ENCODE measurements around the gene MAPKAP1.

The MAPKAP1 gene

DNA sequence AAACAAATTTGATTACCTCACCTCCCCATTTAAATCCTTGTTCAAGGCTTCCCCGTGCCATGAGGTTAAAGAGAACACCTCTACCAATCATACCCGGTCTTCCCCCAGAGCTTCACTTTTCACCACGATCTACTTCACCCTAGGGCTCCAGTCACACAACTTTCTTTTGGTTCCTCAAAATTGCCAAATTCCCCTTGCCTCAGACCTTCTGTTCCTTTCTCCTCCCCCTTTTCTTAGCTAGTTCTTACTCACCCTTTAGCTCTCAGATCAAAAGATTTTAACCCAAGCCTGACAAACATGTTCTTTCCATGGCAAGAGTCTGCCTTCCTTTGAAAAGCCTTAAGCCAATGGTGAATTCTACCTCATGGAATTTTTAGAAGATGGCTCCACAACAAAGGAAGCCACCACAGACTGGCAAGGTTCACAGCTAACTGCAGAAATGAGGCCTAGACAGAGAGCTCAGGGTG, 56.7 kb downstream of the MAPKAP1 start:
- TF ChIP-seq, protein P1, sequence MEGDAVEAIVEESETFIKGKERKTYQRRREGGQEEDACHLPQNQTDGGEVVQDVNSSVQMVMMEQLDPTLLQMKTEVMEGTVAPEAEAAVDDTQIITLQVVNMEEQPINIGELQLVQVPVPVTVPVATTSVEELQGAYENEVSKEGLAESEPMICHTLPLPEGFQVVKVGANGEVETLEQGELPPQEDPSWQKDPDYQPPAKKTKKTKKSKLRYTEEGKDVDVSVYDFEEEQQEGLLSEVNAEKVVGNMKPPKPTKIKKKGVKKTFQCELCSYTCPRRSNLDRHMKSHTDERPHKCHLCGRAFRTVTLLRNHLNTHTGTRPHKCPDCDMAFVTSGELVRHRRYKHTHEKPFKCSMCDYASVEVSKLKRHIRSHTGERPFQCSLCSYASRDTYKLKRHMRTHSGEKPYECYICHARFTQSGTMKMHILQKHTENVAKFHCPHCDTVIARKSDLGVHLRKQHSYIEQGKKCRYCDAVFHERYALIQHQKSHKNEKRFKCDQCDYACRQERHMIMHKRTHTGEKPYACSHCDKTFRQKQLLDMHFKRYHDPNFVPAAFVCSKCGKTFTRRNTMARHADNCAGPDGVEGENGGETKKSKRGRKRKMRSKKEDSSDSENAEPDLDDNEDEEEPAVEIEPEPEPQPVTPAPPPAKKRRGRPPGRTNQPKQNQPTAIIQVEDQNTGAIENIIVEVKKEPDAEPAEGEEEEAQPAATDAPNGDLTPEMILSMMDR (IDR thresholded peaks at IDR 0.05; ENCODE audit: extremely low read depth, missing control alignments), result no peak
- DNase-seq (ENCODE audit: low spot score), result peak; percentile 70

DNA sequence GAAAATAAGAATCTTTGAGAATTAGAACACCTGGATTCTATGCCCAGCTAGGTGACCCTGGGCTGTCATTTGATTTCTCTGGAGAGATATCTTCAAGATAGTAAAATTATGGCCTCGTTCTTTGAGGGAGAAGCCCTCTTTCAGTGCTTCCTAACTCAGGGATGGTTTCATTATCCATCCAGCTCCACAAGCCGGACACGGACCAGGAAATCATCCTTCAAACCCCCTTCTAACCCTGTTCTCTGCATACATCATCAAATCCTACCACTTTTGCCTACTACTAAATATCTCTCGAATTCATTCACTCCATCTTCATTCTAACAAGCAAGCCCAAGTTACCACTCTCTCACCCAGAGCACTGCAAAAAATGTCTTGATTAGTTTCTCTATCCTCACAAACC, 57.2 kb downstream of the MAPKAP1 start:
- TF ChIP-seq, protein P1 (IDR thresholded peaks at IDR 0.05; ENCODE audit: extremely low read depth, missing control alignments), result no peak
- no peak for DNase-seq (ENCODE audit: low spot score)

- DNase-seq (ENCODE audit: low spot score), result no peak
- TF ChIP-seq, protein P1 (IDR thresholded peaks at IDR 0.05; ENCODE audit: extremely low read depth, missing control alignments), result no peak
Measured at GRCh38 chr9:125649315-125649714, 57.7 kb downstream of the MAPKAP1 start.

- DNase-seq (ENCODE audit: low spot score), result no peak
- TF ChIP-seq, protein P1 (IDR thresholded peaks at IDR 0.05; ENCODE audit: extremely low read depth, missing control alignments), result no peak
Measured at GRCh38 chr9:125648294-125648693, 58.7 kb downstream of the MAPKAP1 start.

GRCh38 chr9:125646621-125647100, 60.3 kb downstream of the MAPKAP1 start:
- TF ChIP-seq, protein P1 (IDR thresholded peaks at IDR 0.05; ENCODE audit: extremely low read depth, missing control alignments), result no peak
- DNase-seq (ENCODE audit: low spot score), result no peak

DNA sequence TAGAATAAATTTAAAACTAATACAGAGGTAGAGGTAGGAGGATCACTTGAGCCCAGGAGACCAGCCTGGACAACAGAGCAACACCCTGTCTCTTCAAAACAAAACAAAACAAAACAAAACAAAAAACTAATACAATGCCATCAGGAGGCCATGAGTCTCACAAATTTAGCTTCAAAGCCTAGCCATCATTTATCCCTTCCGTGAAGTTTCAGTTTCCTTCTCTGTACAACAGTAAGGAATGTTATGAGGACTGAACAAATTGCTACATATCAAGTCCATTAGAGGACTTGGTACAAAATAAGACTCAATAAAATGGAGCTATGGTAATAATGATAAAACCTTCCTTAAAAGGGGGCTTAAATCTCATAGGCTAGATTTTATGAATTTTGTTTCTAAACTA, 60.8 kb downstream of the MAPKAP1 start:
- TF ChIP-seq, protein P1 (IDR thresholded peaks at IDR 0.05; ENCODE audit: extremely low read depth, missing control alignments), result no peak
- no peak for DNase-seq (ENCODE audit: low spot score)

GRCh38 chr9:125644819-125645507, 62.0 kb downstream of the MAPKAP1 start:
- TF ChIP-seq, protein P1 (IDR thresholded peaks at IDR 0.05; ENCODE audit: extremely low read depth, missing control alignments), result no peak
- DNase-seq (ENCODE audit: low spot score), result no peak
